8988T (cell line): ENCODE measurements around the gene PHC3.
"Not testable (repeated sequence)": the region's sequence is repeated elsewhere in the genome, so short reads cannot be mapped to it uniquely, and the experiment has no call there.

Experiments
- DNase-seq: peaks from one replicate; pipeline ENCODE4 v3.0.0; 2011

Gene PHC3, protein sequence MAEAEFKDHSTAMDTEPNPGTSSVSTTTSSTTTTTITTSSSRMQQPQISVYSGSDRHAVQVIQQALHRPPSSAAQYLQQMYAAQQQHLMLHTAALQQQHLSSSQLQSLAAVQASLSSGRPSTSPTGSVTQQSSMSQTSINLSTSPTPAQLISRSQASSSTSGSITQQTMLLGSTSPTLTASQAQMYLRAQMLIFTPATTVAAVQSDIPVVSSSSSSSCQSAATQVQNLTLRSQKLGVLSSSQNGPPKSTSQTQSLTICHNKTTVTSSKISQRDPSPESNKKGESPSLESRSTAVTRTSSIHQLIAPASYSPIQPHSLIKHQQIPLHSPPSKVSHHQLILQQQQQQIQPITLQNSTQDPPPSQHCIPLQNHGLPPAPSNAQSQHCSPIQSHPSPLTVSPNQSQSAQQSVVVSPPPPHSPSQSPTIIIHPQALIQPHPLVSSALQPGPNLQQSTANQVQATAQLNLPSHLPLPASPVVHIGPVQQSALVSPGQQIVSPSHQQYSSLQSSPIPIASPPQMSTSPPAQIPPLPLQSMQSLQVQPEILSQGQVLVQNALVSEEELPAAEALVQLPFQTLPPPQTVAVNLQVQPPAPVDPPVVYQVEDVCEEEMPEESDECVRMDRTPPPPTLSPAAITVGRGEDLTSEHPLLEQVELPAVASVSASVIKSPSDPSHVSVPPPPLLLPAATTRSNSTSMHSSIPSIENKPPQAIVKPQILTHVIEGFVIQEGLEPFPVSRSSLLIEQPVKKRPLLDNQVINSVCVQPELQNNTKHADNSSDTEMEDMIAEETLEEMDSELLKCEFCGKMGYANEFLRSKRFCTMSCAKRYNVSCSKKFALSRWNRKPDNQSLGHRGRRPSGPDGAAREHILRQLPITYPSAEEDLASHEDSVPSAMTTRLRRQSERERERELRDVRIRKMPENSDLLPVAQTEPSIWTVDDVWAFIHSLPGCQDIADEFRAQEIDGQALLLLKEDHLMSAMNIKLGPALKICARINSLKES

DNA sequence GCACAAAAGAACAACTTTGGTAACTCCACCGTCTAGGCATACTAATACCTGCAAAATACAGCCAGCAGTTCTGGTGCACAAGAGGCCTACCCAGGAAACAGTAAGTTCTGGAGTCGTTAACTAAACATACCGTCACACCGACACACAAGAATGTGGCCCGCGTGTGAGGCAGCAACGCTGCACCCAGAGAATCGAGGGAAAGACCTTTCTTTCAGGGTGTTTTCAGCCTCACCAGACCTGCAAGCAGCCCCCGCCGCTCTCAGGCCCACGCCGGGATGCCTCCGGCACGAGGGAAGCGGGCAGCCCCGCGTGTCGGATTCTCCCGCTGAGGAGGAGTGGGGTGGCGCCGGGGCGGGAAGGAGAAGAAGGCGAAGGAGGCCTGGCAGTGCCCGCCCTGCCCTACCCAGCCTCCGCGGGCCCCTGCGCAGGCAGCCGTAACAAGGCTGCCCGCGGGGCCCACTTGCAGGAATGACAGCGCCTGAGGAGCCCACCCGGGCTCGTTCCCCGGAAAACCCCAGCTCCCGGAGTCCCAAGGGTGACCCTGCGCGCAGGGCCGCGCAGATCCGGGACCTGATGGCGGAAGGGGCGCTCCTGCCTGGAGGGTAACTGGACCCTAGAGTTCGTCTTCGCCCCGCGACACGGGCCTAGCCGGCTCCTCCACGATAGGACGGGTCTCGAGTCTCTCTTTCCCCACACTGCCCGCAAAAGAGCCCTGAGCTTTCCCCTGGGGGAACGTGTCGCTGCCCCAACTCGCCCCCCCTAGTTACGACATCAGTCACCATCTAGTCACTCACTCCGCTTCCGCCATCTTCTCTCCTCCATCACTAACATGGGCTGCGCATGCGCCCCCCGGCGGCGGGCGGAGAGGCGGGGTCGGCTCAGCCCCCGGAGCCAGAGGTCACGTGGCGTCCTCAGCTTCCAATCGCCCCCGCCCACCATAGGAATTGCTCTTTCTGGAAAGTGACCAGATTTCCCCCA is at the start of gene PHC3:
Gene PHC3, minus strand, starts transcription at position 826 of the 978 bp plus-strand sequence. Its CDS starts 18 bp downstream, at position 808.
- DNase-seq, result peak; percentile 92

DNA sequence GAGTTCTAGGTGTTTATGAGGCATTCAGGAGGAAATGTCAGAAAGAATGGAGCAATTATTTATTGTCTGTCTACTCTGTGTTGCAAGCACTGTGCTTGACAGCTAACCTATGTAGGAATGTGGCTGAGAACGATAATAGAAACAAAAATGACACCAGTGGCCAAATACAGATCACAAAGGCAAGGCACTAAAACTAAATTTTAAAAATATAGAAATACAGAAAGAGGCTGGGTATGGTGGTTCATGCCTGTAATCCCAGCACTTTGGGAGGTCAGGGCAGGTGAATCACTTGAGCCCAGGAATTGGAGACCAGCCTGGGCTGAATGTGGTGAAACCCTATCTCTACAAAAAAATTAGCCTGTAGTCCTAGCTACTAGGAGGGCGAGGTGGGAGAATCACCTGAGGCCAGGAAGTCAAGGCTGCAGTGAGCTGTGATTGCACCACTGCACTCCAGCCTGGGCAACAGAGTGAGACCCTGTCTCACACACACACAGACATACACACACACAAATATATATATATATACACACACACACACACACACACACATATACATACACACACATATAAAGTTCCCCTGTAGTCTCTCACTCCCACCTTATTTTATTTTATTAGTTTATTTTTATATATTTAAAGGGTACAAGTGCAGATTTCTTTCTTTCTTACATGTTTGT is 46.7 kb upstream of the PHC3 start:
- DNase-seq, result no peak

DNA sequence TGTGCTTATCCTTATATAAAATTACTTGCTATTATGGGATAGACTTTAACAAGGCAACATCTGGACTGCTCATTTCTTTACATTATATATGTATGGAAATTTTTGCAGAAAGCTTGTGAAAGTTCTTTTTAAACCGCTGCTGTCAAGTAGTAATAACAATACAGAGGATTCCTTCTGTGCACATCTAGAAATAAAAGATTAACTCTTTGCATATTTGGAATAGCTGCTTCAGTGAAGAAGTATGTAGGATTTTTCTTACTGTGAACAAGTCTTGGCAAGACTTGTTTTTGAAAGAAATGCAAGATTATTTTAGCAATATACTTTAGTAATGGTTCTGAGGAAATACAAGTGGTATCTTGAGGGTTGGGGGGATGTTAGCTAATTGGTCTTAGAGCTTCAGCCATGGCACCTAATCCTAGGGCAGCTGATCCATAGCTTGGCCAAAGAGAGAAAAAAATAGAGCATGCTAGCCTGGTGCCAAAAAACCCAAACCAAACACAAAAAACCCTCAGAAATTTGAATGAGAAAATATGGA is 45.0 kb upstream of the PHC3 start:
- DNase-seq, result no peak

DNA sequence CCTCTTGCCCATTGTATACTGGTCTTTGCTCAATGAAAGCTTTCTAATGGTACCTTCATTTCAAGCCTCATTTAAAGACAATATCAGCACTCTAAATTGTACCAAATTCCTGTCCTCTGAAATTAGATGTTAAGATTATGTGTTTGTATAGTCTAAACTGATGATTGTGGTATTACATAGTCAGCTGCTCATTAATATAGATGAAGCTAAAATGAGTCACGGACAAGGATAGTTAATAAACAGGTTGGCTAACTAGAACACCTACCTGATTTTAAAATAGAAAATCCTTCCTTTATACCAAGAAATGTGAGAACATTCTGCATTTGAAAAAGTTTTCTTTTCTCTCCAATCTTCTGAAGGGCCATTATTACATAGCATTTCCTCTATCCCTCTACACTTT is 43.6 kb upstream of the PHC3 start:
- DNase-seq, result no peak

- peak; percentile 37 for DNase-seq
These were observed 41.4 kb upstream of the PHC3 start for GRCh38 chr3:170222647-170223541.

- peak; percentile 87 for DNase-seq
These were observed 40.6 kb upstream of the PHC3 start, which contains the start of gene PRKCI for GRCh38 chr3:170221924-170222646. TSS of gene PRKCI (plus strand) at chr3:170222424. CDS start at chr3:170222670, 246 bp downstream.

GRCh38 chr3:170220871-170221270 is 39.3 kb upstream of the PHC3 start:
- DNase-seq, result peak; percentile 22

GRCh38 chr3:170219850-170220249 is 38.3 kb upstream of the PHC3 start:
- no peak for DNase-seq

GRCh38 chr3:170211668-170212067 is 30.1 kb upstream of the PHC3 start:
- DNase-seq, result no peak

DNA sequence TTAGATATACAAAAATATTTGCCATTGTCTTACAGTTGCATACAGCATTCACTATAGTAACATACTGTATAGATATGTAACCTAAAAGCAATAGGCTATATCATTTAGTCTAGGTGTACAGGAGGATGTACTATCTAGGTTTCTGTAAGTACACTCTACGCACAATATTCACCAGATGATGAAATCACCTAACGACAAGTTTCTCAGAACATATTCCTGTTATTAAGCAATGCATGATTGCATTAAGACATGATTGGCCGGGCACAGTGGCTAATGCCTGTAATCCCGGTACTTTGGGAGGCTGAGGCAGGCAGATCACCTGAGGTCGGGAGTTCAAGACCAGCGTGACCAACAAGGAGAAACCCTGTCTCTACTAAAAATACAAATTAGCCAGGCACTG is 26.2 kb upstream of the PHC3 start:
- no peak for DNase-seq

GRCh38 chr3:170206164-170206762 is 24.7 kb upstream of the PHC3 start:
- not testable (repeated sequence) for DNase-seq

DNA sequence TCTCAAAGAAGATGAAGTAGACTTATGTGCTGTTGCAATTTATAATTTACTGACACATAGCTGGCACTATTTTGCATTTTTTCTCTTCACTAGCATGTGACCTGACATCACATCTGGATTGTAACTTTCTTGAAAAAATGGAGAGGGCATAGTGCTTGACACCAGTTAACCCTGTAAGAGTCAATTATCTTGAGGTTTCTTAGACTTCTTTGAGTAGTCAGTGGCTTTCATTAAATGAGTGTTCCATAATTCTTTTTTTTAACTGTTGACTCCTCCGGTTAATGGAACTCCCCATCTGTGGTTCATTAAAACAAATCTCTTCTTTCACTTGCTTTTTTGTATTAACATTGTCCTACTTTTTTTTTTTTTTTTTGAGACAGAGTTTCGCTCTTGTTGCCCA is 23.8 kb upstream of the PHC3 start:
- DNase-seq, result no peak

- DNase-seq, result no peak
These were observed 23.0 kb upstream of the PHC3 start for GRCh38 chr3:170204509-170204908.

DNA sequence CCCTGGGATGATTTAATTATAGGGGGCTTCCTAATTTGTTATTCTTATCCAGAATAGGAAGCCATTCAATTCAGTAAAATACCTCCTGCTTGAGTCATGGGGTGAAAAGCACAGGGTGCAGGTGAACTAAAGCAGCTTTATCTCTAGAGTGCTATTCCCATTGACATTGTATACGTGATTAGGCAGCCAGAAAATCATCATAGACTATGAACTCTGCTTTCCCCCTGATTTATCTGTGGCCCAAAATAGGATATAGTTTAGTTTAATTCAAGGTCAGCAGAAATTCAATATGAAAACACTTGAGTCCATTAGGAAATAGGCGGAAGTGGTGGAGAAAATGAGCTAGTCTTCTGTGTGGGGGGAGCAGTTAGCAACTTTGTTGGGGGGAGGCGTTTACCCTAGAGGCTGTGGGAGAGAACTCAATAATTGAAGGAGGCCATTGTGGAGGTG is 22.5 kb upstream of the PHC3 start:
- no peak for DNase-seq

GRCh38 chr3:170203457-170203856 is 21.9 kb upstream of the PHC3 start:
- no peak for DNase-seq

DNA sequence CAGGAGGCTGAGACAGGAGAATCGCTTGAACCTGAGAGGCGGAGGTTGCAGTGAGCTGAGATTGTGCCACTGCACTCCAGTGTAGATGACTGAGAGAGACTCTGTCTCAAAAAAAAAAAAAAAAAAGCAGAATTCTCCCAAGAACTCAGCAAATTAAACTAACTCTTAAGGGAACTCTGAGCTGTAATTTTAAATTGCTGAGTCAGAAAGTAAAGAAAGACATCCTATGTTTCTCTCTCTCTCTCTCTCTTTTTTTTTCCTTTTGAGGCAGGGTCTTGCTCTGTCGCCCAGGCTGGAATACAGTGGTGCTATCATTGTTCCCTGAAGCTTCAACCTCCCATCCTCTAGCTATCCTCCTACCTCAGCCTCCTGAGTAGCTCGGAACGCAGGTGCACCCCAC is 20.0 kb upstream of the PHC3 start:
- DNase-seq, result no peak

DNA sequence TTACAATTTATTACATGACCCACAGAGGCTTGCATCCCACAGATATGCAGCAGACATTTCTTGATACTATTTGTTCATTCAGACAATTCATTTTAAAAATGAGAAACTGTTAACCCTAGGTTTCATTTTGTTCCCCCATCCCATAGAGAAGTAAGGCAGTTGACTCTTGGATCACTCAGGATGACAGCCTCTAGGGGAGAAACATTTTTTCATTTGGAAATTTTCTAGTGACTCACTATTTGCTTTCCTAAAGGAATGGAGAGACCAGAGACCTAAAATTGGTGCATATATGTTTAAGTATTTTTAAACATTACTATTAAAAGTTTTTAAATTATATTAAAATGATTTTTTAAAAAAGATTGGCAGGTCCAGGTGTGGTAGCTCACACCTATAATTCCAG is 19.5 kb upstream of the PHC3 start:
- DNase-seq, result no peak

GRCh38 chr3:170196833-170197232 is 15.3 kb upstream of the PHC3 start:
- no peak for DNase-seq

- DNase-seq, result not testable (repeated sequence)
These were observed 14.2 kb upstream of the PHC3 start for GRCh38 chr3:170195759-170196158.
